Neural progenitor cell (in vitro differentiated cells): ENCODE results near the gene TANC1. TPM values are rescaled to one million over a fixed set of nuclear protein-coding genes. Genes with fewer than 3 reads are reported as not detected.

ENCODE experiments used
- DNase-seq: peaks from one replicate; pipeline ENCODE4 v3.0.0-alpha.2; 2016; ENCODE audit warnings: low spot score
- H2AFZ ChIP-seq: fragments of 200-600 bp; sonication (generic); replicated peaks from 2 replicates; pipeline ENCODE4 v1.6.1; 2016; ENCODE audit warnings: antibody characterized with exemption
- H3F3A ChIP-seq: fragments of 200-600 bp; sonication (generic); 2 replicates; pipeline ENCODE4 v1.6.1; 2016; ENCODE audit warnings: antibody characterized with exemption, low read depth
- H3K27ac ChIP-seq: fragments of 200-600 bp; sonication (generic); 2 replicates; pipeline ENCODE4 v1.5.1; 2016; ENCODE audit warnings: mild to moderate bottlenecking
- H3K27me3 ChIP-seq: fragments of 200-600 bp; sonication (generic); 2 replicates; pipeline ENCODE4 v1.6.1; 2016; ENCODE audit warnings: mild to moderate bottlenecking, moderate library complexity
- H3K36me3 ChIP-seq: fragments of 200-600 bp; sonication (generic); 2 replicates; pipeline ENCODE4 v1.5.1; 2016
- H3K4me1 ChIP-seq: fragments of 200-600 bp; sonication (generic); 2 replicates; pipeline ENCODE4 v1.6.1; 2016; ENCODE audit warnings: mixed run types
- H3K4me2 ChIP-seq: fragments of 200-600 bp; sonication (generic); 2 replicates; pipeline ENCODE4 v1.6.1; 2016
- H3K4me3 ChIP-seq: fragments of 200-600 bp; sonication (generic); 2 replicates; pipeline ENCODE4 v1.5.1; 2016
- H3K79me2 ChIP-seq: fragments of 200-600 bp; sonication (generic); 2 replicates; pipeline ENCODE4 v1.6.1; 2016; ENCODE audit warnings: low read depth
- H3K9ac ChIP-seq: fragments of 200-600 bp; sonication (generic); 2 replicates; pipeline ENCODE4 v1.6.1; 2016
- H3K9me3 ChIP-seq: fragments of 200-600 bp; sonication (generic); 2 replicates; pipeline ENCODE4 v1.5.1; 2016; ENCODE audit warnings: low read depth
- H4K20me1 ChIP-seq: fragments of 200-600 bp; sonication (generic); 2 replicates; pipeline ENCODE4 v1.6.1; 2016; ENCODE audit warnings: low read depth
- H3K27ac Mint-ChIP-seq: 3 replicates; pipeline ENCODE4 v1.8.0; 2021; ENCODE audit warnings: mixed read lengths
- H3K27me3 Mint-ChIP-seq: 2 replicates; pipeline ENCODE4 v1.8.0; 2022; ENCODE audit warnings: low read depth, mild to moderate bottlenecking, inconsistent platforms, moderate library complexity, mixed read lengths; ENCODE audit not compliant: insufficient read depth
- H3K36me3 Mint-ChIP-seq: 3 replicates; pipeline ENCODE4 v1.8.0; 2021; ENCODE audit warnings: mixed read lengths
- H3K4me1 Mint-ChIP-seq: 3 replicates; pipeline ENCODE4 v1.8.0; 2021; ENCODE audit warnings: mixed read lengths
- H3K4me3 Mint-ChIP-seq: 3 replicates; pipeline ENCODE4 v1.8.0; 2021; ENCODE audit warnings: mild to moderate bottlenecking, moderate library complexity, mixed read lengths
- H3K9me3 Mint-ChIP-seq: 3 replicates; pipeline ENCODE4 v1.8.0; 2020; ENCODE audit warnings: mixed read lengths
- CTCF ChIP-seq: fragments of 200-600 bp; sonication (generic); IDR thresholded peaks from 2 replicates; pipeline ENCODE4 v1.5.1; 2017; ENCODE audit warnings: antibody characterized with exemption, mild to moderate bottlenecking
- EZH2 ChIP-seq: fragments of 200-600 bp; sonication (generic); IDR thresholded peaks from 2 replicates; pipeline ENCODE4 v1.6.1; 2017; ENCODE audit warnings: antibody characterized with exemption, mild to moderate bottlenecking, moderate library complexity
- EZH2phosphoT487 ChIP-seq: fragments of 200-600 bp; sonication (generic); IDR thresholded peaks from 2 replicates; pipeline ENCODE4 v1.6.1; 2017; ENCODE audit warnings: antibody characterized with exemption
- total RNA-seq: library from RNA; depleted of rRNA; stranded (reverse); fragments of >200 nt; gene quantifications from 2 replicates; pipeline ENCODE4 v1.2.3, GENCODE V29; 2015; ENCODE audit warnings: low replicate concordance

Gene TANC1
- total RNA-seq, 1 donor from 2014 or later, result 11.9 TPM

DNA sequence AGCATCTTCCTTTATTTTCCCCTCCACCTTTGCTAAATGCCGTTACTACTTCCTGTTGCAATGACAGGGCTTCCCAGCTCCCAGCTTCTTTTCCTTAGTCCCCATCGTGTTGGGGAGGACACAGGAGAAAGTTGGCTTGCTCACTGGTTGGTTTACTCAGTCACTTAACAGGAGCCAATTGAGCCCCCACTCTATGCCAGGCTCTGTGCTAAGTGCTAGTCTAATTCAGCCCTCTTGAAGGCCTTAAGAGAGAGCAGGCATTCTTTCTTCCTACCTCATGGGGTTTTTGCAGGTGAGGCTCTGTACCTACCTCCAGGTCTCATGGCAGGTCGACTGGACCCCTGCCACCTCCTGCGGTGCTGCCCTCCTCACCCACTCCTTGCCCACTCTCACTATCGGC is 20.1 kb downstream of the TANC1 start:
- no peak for TF ChIP-seq EZH2
- peaks cover 8% of the 10 kb centered on the region for H3K9me3 Mint-ChIP-seq
- no peak overlapping the region for H2AFZ ChIP-seq
- H3K27me3 ChIP-seq, result no peaks in the 10 kb centered on the region
- no peaks in the 10 kb centered on the region for H3K9me3 ChIP-seq
- H3K36me3 ChIP-seq, result no peaks in the 10 kb centered on the region
- no peaks in the 10 kb centered on the region for H3K4me1 ChIP-seq
- no peak overlapping the region for H3K4me2 ChIP-seq
- peaks cover 2% of the 10 kb centered on the region for H3K27me3 Mint-ChIP-seq
- H3K4me1 Mint-ChIP-seq, result peaks cover 26% of the 10 kb centered on the region
- H3K4me3 ChIP-seq, result no peak overlapping the region
- no peak overlapping the region for H3K9ac ChIP-seq
- no peak overlapping the region for H3K4me3 Mint-ChIP-seq
- H3K27ac Mint-ChIP-seq, result no peak overlapping the region
- no peak overlapping the region for H3K27ac ChIP-seq
- no peaks in the 10 kb centered on the region for H3K36me3 Mint-ChIP-seq
- no peaks in the 10 kb centered on the region for H3F3A ChIP-seq
- no peak for DNase-seq
- H3K79me2 ChIP-seq, result no peaks in the 10 kb centered on the region
- H4K20me1 ChIP-seq, result peaks cover 4% of the 10 kb centered on the region

GRCh38 chr2:158989165-158989564 is 20.7 kb downstream of the TANC1 start:
- H3K27me3 ChIP-seq, result no peaks in the 10 kb centered on the region
- no peaks in the 10 kb centered on the region for H3K4me1 ChIP-seq
- Mint-ChIP-seq H3K4me1 (peaks cover 22% of the 10 kb centered on the region), H3K27me3 (peaks cover 2% of the 10 kb centered on the region), H3K27ac (no peak overlapping the region), H3K36me3 (no peaks in the 10 kb centered on the region), H3K9me3 (peaks cover 8% of the 10 kb centered on the region), H3K4me3 (no peak overlapping the region)
- H3K4me2 ChIP-seq, result no peak overlapping the region
- no peak overlapping the region for H3K9ac ChIP-seq
- no peaks in the 10 kb centered on the region for H3F3A ChIP-seq
- no peak overlapping the region for H3K27ac ChIP-seq
- H3K36me3 ChIP-seq, result no peaks in the 10 kb centered on the region
- H3K79me2 ChIP-seq, result no peaks in the 10 kb centered on the region
- peaks cover 4% of the 10 kb centered on the region for H4K20me1 ChIP-seq
- H2AFZ ChIP-seq, result no peak overlapping the region
- TF ChIP-seq CTCF, result no peak
- TF ChIP-seq EZH2phosphoT487, result no peak
- no peak for TF ChIP-seq EZH2
- H3K9me3 ChIP-seq, result no peaks in the 10 kb centered on the region
- DNase-seq, result no peak
- no peak overlapping the region for H3K4me3 ChIP-seq

DNA sequence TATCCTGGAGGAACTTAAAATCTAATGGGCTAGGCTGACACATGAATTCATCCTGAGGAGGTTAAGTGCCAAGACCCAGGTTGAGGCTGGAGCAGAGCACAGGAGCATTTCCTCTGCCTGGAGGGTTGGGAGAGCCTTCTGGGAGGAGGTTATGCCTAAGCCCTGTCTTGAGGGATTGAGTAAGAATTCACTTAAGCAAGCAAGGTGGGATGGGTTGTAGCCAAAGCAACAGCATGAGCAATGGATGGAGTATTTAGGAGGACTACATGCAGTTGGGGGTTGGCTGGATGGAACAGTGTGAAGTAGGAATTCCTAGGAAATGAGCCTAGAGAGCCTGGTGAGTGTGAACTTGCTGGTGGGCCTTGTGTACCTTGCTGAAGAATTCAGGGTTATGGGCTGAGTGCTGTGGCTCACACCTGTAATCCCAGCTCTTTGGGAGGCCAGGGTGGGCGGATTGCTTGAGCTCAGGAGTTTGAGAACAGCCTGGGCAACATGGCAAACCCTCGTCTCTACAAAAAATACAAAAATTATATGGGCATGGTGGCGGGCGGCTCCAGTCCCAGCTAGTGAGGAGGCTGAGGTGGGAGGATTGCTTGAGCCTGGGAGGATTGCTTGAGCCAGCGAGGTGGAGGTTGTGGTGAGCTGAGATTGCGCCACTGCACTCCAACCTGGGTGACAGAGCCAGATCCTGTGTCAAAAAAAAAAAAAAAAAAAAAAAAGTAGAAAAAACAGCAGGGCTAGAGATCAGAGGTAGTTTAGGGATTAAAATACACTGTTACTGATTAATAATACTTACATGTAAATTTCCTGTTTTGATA is 22.2 kb downstream of the TANC1 start:
- Histone ChIP-seq H3K27me3 (no peaks in the 10 kb centered on the region), H3K4me1 (peaks cover 8% of the 10 kb centered on the region), H3K4me3 (no peak overlapping the region), H3K79me2 (no peaks in the 10 kb centered on the region), H2AFZ (no peak overlapping the region), H3K27ac (no peak overlapping the region), H3K9ac (no peak overlapping the region), H4K20me1 (peaks cover 9% of the 10 kb centered on the region), H3F3A (no peaks in the 10 kb centered on the region), H3K4me2 (no peak overlapping the region), H3K9me3 (no peaks in the 10 kb centered on the region), H3K36me3 (no peaks in the 10 kb centered on the region)
- Mint-ChIP-seq H3K9me3 (peaks cover 8% of the 10 kb centered on the region), H3K27ac (peak overlapping the region; percentile 12), H3K27me3 (peaks cover 2% of the 10 kb centered on the region), H3K4me3 (no peak overlapping the region), H3K4me1 (peaks cover 19% of the 10 kb centered on the region), H3K36me3 (no peaks in the 10 kb centered on the region)
- TF ChIP-seq CTCF (no peak), EZH2phosphoT487 (no peak), EZH2 (no peak)
- DNase-seq, result no peak

DNA sequence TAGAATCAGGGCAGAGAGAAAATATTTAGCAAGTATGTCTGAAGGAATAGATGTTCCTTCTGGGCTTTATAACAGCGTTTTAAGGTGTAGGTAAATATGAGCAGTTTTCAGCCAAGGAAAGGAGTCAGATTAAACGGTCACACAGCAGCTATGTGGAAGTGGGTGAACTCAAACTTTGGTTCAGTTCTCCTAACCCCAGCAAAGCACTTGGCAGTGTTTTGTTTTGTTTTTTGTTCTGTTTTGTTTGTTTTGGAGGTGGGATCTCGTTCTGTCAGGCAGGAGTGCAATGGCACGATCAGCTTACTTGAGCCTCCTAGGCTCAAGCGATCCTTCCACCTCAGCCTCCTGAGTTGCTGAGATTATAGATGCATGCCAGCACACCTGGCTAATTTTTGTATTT is 24.6 kb downstream of the TANC1 start:
- Histone ChIP-seq H3K9ac (no peak overlapping the region), H3K4me3 (no peak overlapping the region), H4K20me1 (peaks cover 8% of the 10 kb centered on the region), H2AFZ (no peak overlapping the region), H3K79me2 (no peaks in the 10 kb centered on the region), H3K9me3 (no peaks in the 10 kb centered on the region), H3K36me3 (no peaks in the 10 kb centered on the region), H3K4me2 (no peak overlapping the region), H3K4me1 (peaks cover 10% of the 10 kb centered on the region), H3K27me3 (no peaks in the 10 kb centered on the region), H3K27ac (no peak overlapping the region), H3F3A (no peaks in the 10 kb centered on the region)
- Mint-ChIP-seq H3K4me3 (no peak overlapping the region), H3K4me1 (peaks cover 18% of the 10 kb centered on the region), H3K9me3 (peaks cover 8% of the 10 kb centered on the region), H3K27ac (no peak overlapping the region), H3K27me3 (peaks cover 2% of the 10 kb centered on the region), H3K36me3 (no peaks in the 10 kb centered on the region)
- no peak for TF ChIP-seq EZH2
- no peak for TF ChIP-seq CTCF
- no peak for TF ChIP-seq EZH2phosphoT487
- no peak for DNase-seq
